GM21576 (cell line): ENCODE measurements around the gene HHIPL1.

Experiments
- ATAC-seq: cut with Tn5 transposase; IDR thresholded peaks from one replicate; pipeline ENCODE4 v1.9.1; 2021; ENCODE audit warnings: mild to moderate bottlenecking, moderate library complexity; ENCODE audit not compliant: unreplicated experiment

The HHIPL1 gene

GRCh38 chr14:99609245-99610170 lies 35.4 kb upstream of the HHIPL1 start:
- ATAC-seq = no peak

DNA sequence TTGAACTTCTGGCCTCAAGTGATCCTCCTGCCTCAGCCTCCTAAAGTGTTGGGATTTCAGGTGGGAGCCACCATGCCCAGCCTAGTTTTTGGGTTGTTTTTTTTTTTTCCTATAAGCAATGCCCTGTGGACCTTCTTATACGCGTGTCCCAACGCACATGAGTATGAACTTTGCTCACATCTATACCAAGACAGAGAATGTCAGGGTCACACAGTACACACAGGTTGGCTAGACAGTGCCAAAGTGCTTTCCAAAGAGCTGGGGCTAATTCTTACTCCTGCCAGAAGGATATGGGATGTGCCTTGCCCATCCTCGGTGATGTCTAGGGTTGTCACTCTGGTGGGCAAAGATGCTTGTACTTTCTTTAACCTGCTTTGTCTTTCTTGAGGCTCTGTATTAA lies 33.3 kb upstream of the HHIPL1 start:
- ATAC-seq = no peak

GRCh38 chr14:99612071-99612737 lies 32.7 kb upstream of the HHIPL1 start:
- no peak for ATAC-seq

- ATAC-seq = no peak
Measured at GRCh38 chr14:99612738-99613330, 32.1 kb upstream of the HHIPL1 start.

DNA sequence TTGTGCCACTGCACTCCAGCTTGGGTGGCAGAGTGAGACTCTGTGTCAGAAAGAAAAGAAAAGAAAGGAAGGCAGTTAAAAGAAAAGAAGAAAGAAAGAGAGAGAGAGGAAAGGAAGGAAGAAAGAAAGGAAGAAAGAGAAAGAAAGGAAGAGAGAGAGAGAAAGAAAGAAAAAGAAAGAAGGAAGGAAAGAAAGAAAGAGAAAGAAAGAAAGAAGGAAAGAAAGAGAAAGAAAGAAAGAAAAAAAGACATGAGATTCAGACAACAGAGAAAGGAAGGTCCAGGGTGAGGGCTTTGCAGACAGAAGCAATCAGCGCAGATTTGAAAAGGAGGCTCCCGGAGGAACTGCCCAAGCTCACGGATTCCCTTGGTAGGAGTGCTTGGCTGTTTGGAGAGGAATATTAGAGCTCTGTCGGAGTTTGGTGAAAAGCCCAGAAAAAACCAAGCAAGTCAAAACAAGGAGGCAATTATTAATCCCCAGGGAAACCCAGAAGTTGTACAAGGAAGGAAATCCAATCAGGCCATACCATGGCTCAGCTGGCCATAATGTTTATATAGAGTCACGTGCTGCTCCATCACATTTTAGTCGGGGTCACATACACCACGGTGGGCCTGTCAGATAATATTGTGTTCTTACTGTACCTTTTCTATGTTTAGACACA lies 29.3 kb upstream of the HHIPL1 start:
- ATAC-seq = no peak

DNA sequence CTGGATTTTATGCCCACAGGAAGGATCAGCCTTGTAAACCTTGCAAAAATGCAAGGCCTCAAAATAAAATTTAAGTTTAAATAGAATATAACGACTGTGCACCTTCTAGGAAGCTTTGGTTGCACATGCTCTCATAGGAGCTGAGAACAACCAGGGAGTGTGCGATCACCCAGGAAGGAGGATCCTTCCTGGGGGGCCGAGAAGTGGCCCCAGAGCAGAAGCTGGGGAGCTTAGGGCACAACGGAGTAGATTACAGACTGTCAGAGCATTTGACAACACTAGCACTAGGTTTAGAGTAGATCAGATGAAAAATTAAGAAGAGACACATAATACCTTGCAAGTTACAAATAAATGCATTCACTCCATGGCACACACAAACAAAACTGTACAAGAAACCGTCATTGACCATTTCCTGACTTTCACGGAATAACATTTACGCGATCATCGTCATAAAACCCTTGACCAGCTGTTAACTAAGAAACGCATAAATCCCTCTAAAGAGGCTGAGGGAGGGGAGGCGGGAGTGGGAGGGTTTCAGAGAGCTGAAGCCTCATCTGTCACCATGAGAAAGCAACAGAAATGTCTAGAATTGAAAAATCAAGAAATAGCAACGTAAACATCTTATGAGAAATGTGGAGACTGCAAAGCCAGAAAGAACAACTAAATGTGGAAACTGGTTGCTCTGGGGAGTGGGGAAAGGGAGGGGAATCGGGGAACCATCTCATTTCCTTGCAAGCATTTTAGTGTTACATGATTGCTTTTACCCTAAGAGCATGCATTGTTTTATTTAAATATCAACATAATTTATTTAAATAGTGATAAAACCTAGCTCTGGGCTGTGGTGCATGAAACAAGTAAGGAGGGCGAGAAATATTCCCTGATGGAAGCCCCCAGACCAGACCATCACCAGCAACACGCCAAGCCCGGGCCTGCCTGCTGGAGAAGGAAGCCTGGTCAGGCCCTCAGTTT lies 27.8 kb upstream of the HHIPL1 start:
- no peak for ATAC-seq

GRCh38 chr14:99619835-99620834 lies 24.8 kb upstream of the HHIPL1 start:
- no peak for ATAC-seq

- ATAC-seq = no peak
Measured at GRCh38 chr14:99621948-99622347, 23.0 kb upstream of the HHIPL1 start.

DNA sequence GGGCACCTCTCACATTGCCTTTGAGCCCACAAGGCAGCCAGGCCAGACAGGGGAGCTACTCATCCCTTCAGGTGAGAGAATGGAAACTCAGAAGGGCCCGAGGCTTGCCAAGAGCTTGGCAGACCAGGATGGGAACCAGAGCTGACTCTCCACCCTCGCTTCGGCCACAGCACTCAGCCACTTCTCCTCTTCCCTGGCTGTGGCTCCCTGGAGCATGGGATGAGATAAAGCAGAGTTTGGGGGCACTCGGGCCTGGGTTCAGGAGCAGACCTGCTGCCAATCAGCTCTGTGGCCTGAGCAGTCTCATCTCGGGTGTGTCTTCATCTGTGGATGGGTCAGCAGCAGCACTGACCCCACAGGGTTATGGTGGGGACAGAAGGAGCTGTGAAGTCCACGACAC lies 20.9 kb upstream of the HHIPL1 start:
- ATAC-seq = no peak

GRCh38 chr14:99624971-99625370 lies 20.0 kb upstream of the HHIPL1 start:
- no peak for ATAC-seq

GRCh38 chr14:99625476-99625875 lies 19.5 kb upstream of the HHIPL1 start:
- ATAC-seq = no peak

DNA sequence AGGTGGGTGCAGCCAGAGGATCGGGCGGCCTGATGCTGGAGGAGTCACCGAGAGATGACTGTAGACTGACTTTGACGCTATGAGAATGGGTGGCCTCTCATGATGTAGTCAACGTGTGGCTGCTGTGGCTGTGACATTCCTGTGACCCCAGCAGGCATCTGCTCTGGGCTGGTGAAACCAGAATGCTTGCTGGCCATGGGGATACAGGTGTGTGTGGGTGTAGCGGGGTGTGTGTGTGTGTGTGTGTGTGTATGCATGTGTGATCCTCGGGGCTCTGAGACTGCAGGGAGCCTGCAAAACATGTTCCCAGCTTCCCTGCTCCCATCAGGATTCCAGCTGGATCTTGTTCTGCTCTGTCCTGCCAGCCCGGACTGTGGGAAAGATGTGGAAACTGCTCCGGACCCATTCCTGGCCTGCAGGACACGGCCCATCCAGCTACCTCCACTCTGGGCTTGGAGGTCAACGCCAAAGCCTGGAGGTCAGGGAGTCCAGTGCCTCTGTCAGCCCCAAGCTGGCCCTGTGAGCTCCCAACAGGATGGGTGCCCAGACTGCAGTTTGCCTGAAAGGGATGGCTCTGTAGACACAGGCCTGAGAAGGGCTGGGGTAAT lies 18.8 kb upstream of the HHIPL1 start:
- ATAC-seq = no peak

DNA sequence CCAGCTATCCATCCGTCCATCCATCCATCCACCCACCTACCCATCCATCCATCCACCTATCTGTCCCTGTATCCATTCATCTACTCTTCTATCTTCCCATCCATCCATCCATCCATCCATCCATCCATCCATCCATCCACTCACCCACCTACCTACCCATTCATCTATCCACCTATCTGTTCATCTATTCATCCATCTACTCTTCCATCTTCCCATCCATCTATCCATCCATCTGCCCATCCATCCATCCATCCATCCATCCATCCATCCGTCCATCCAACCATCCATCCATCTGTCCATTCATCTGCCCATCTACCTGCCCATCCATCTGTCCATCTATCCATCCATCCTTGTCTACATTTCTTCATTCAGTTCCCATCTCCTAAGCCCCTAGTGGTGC lies 17.8 kb upstream of the HHIPL1 start:
- no peak for ATAC-seq

DNA sequence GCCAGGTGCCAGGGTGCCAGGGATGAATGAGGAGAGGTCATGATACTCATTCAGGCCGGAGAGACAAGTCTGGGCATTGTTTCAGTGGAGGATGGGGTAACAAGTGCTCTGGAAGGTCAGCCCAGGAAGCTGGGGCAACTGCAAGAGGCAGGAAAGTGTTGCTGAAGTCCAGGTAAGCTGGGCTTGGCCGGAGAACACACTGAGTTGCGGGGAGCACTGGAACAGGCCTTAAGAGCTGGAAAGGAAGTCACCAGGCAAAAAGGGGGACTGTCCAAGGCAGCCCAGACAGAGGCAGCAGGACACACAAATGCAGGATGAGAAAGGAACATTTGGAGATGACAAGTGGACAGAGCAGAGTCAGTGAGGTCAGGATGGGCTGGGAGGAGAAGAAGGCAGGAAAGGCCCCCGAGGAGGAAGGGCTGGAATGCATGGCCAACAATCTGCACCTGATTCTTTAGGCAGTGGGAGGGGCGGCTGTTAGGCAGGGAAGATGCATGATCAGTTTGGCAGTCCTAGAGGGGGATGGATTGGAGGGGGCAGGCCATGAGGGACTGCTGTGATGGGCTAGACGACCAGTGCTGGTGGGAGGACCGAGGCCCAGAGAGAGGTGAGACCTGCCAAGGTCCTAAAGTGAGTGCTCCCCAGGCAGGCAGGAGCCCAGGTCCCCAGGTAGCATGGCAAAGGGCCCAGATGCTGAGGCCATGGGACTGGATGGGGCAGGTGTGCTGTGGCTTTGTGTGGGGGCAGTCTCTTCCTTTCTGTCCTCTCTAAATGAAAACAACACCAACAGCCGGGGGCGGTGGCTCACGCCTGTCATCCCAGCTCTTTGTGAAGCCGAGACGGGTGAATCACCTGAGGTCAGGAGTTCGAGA lies 17.2 kb upstream of the HHIPL1 start:
- no peak for ATAC-seq

DNA sequence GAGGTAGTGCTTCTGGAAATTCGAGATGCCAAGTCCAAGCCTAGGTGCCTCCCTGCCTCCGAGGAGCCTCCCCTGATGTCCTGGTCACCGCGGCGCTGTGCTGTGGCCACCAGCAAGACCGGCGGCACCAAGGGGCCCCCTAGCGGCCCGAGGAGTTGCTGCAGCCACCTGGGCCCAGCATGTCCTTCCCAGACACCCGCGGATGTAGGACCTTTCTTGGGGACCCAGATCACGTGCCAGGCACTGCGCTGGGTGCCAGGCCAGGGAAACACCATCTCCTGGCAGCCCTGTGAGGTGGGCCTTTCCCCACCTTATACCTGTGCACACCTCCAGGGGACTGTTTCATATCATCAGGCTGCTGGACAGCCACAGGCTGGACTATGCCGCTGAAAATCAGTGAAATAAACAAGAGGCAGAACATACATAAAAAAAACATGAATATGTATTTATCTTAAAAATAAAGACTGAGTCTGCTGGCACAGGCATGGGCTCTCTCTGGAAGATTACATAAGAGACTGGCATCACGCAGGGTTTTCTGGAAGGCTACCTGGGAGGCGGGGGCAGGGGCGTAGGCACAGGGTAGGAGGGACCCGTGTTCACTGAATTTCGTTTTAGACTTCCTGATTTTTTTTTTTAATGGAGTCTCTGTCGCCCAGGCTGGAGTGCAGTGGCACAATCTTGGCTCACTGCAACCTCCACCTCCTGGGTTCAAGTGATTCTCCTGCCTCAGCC lies 15.9 kb upstream of the HHIPL1 start:
- ATAC-seq = no peak

- no peak for ATAC-seq
Measured at GRCh38 chr14:99630202-99630601, 14.7 kb upstream of the HHIPL1 start.
